A673 (cell line): ENCODE results near the gene POU3F4. TPM values are rescaled to one million over a fixed set of nuclear protein-coding genes. Genes with fewer than 3 reads are reported as not detected.

Experiments
- Bru-seq: library from RNA; stranded (reverse); fragments of 400-500 nt; gene quantifications from one replicate; lab custom pipeline; 2021; lab: Mats Ljungman, UMichigan
- BruChase-seq, 2 experiments: library from RNA; stranded (reverse); fragments of 400-500 nt; gene quantifications; one replicate each; lab custom pipeline; 2021; lab: Mats Ljungman, UMichigan
- BruUV-seq: library from RNA; stranded (reverse); fragments of 400-500 nt; replicated peaks from 2 replicates; lab custom pipeline; 2021; lab: Mats Ljungman, UMichigan
- CTCF ChIA-PET: fragments of 300-600 bp; sonication (Branson Sonifier 250); formaldehyde crosslinking; loops from one replicate; lab custom pipeline; 2022; ENCODE audit warnings: antibody characterized with exemption; lab: Charles Lee
- POLR2A ChIA-PET: fragments of 300-600 bp; sonication (Branson Sonifier 250); formaldehyde crosslinking; loops from one replicate; lab custom pipeline; 2022; ENCODE audit warnings: antibody characterized with exemption; ENCODE audit not compliant: low non-redundant PET; lab: Charles Lee
- DNase-seq: peaks from one replicate; pipeline ENCODE4 v3.0.0-alpha.2; 2015; ENCODE audit warnings: low spot score
- H3K27ac ChIP-seq: fragments of 200-600 bp; sonication (generic); 2 replicates; pipeline ENCODE4 v1.5.1; 2016; ENCODE audit warnings: mixed run types, low read depth, mild to moderate bottlenecking, mixed read lengths, antibody characterized with exemption, low read length; ENCODE audit not compliant: poor library complexity, severe bottlenecking
- H3K27me3 ChIP-seq: fragments of 200-600 bp; sonication (generic); replicated peaks from 2 replicates; pipeline ENCODE4 v1.6.1; 2017; ENCODE audit warnings: mixed run types, low read depth, mild to moderate bottlenecking, mixed read lengths, antibody characterized with exemption, low read length; ENCODE audit not compliant: insufficient read depth, poor library complexity
- H3K36me3 ChIP-seq: fragments of 200-600 bp; sonication (generic); 2 replicates; pipeline ENCODE4 v1.6.1; 2016; ENCODE audit warnings: mixed run types, mild to moderate bottlenecking, mixed read lengths, antibody characterized with exemption, low read length; ENCODE audit not compliant: insufficient read depth, poor library complexity, severe bottlenecking
- H3K4me1 ChIP-seq: fragments of 200-600 bp; sonication (generic); 2 replicates; pipeline ENCODE4 v1.6.1; 2017; ENCODE audit warnings: mixed run types, mild to moderate bottlenecking, mixed read lengths, antibody characterized with exemption, low read length; ENCODE audit not compliant: insufficient read depth, poor library complexity, severe bottlenecking
- H3K4me3 ChIP-seq: fragments of 200-600 bp; sonication (generic); 2 replicates; pipeline ENCODE4 v1.5.1; 2016; ENCODE audit warnings: low read depth, mixed run types, mild to moderate bottlenecking, mixed read lengths, low read length; ENCODE audit not compliant: poor library complexity, severe bottlenecking
- H3K9me3 ChIP-seq: fragments of 200-600 bp; sonication (generic); 2 replicates; pipeline ENCODE4 v1.6.1; 2016; ENCODE audit warnings: mixed run types, low read depth, mild to moderate bottlenecking, mixed read lengths, antibody characterized with exemption, low read length; ENCODE audit not compliant: poor library complexity, severe bottlenecking
- CTCF ChIP-seq: fragments of 300-800, 200-600 bp; sonication (generic); conservative IDR thresholded peaks from 2 replicates; pipeline ENCODE4 v1.5.1; 2017; ENCODE audit warnings: low read depth, mild to moderate bottlenecking, antibody characterized with exemption, low read length, moderate library complexity, mixed read lengths
- EZH2 ChIP-seq: fragments of 200-600 bp; sonication (generic); IDR thresholded peaks from 2 replicates; pipeline ENCODE4 v1.6.1; 2017; ENCODE audit warnings: borderline replicate concordance, low read depth, mild to moderate bottlenecking, mixed read lengths, antibody characterized with exemption, low read length; ENCODE audit not compliant: poor library complexity, severe bottlenecking
- intact Hi-C: fragments of 100-400 bp; cut with micrococcal nuclease; formaldehyde crosslinking; loops from one replicate; pipeline ENCODE4 v1.10.0; 2022; ENCODE audit not compliant: unreplicated experiment
- long read RNA-seq: library from polyadenylated mRNA; stranded (forward); transcript quantifications from one replicate; pipeline ENCODE4 v2.0.0, GENCODE V29; 2022
- total RNA-seq: library from RNA; stranded (reverse); gene quantifications from 2 replicates; pipeline ENCODE4 v1.2.3, GENCODE V29; 2021

Gene POU3F4
- total RNA-seq = not detected in 2 replicates
- not detected for Bru-seq, nascent RNA
- BruChase-seq, experiment 1, labeled RNA remaining after a 2-hour chase = not detected
- not detected for BruChase-seq, experiment 2, labeled RNA remaining after a 6-hour chase
- long read RNA-seq = 0 reads

GRCh38 chrX:83508006-83508405 is at the start of gene POU3F4:
POU3F4 (plus strand) TSS chrX:83508290; CDS start chrX:83508325, 35 bp downstream.
- CTCF ChIA-PET = no interaction called here

GRCh38 chrX:83469551-83469950 is 38.5 kb upstream of the POU3F4 start:
- TF ChIP-seq EZH2 = no peak
- peak; percentile 42 for TF ChIP-seq CTCF
- H3K4me3 ChIP-seq = no peak overlapping the region
- POLR2A ChIA-PET = no interaction called here
- no peak overlapping the region for H3K27ac ChIP-seq
- intact Hi-C loops = no loop called here
- no peaks in the 10 kb centered on the region for H3K36me3 ChIP-seq
- CTCF ChIA-PET = interaction anchor here (1.3 kb wide), 1 partner anchor 166 kb away, joined by 6 read pairs; no protein-coding TSS in a partner anchor
- H3K4me1 ChIP-seq = no peaks in the 10 kb centered on the region
- peak; percentile 31 for DNase-seq
- H3K27me3 ChIP-seq = no peaks in the 10 kb centered on the region
- H3K9me3 ChIP-seq = peaks cover 23% of the 10 kb centered on the region
- BruUV-seq = no TSS peak

More at GRCh38 chrX:83508006-83508405, at the start of gene POU3F4:
- peaks cover 5% of the 10 kb centered on the region for H3K27me3 ChIP-seq
- no TSS peak for BruUV-seq
- DNase-seq = no peak
- H3K4me3 ChIP-seq = no peak within 1 kb of the TSS
- intact Hi-C loops = no loop called here
- H3K9me3 ChIP-seq = peaks cover 6% of the 10 kb centered on the region
- no peaks in the 10 kb centered on the region for H3K4me1 ChIP-seq
- POLR2A ChIA-PET = no interaction called here
- no peak within 1 kb of the TSS for H3K27ac ChIP-seq
- H3K36me3 ChIP-seq = no peaks in the 10 kb centered on the region
- TF ChIP-seq CTCF = no peak

- Histone ChIP-seq H3K9me3 (no peaks in the 10 kb centered on the region), H3K36me3 (no peaks in the 10 kb centered on the region), H3K4me1 (no peaks in the 10 kb centered on the region), H3K27me3 (no peaks in the 10 kb centered on the region), H3K27ac (no peak overlapping the region), H3K4me3 (no peak overlapping the region)
- no TSS peak for BruUV-seq
- CTCF ChIA-PET = no interaction called here
- intact Hi-C loops = no loop called here
- TF ChIP-seq EZH2 (no peak), CTCF (no peak)
- no peak for DNase-seq
- POLR2A ChIA-PET = no interaction called here
Observed at GRCh38 chrX:83495898-83496297, 12.2 kb upstream of the POU3F4 start.
